ENCODE results near the gene RAB14. TPM values are rescaled to one million over a fixed set of nuclear protein-coding genes. Genes with fewer than 3 reads are reported as not detected.
"Not testable (repeated sequence)": the region's sequence is repeated elsewhere in the genome, so short reads cannot be mapped to it uniquely, and the experiment has no call there.

The RAB14 gene
- total RNA-seq, 1 experiment from 2014 or later: 48.6 TPM

GRCh38 chr9:121138973-121139372, 62.7 kb downstream of the RAB14 start:
- DNase-seq: peak in 1 of 2 experiments; percentile 15
- peaks cover 58% of the 10 kb centered on the region for H3K36me3 ChIP-seq
- no peak overlapping the region for H3K27ac ChIP-seq

DNA sequence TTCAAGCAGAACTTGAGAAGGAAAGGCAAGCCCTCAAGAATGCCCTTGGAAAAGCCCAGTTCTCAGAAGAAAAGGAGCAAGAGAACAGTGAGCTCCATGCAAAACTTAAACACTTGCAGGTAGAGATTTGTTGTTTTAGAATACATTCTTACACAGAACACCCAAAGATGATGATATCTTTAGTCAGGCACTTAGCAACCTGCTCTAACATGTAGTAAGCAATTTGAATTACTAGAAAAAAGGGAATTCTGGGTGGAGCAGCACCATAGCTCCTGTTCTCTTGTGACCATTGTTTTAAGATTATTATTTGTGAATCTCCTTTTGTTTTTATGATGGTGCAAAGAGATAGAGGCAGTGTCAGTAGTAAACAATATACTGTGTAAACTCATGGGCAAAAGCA, 63.1 kb downstream of the RAB14 start:
- Histone ChIP-seq H3K36me3 (peaks cover 57% of the 10 kb centered on the region), H3K27ac (no peak overlapping the region), H3K9me3 (replicated peaks) (no peaks in the 10 kb centered on the region), H3K4me3 (no peak overlapping the region), H3K27me3 (no peaks in the 10 kb centered on the region), H3K4me1 (peaks cover 17% of the 10 kb centered on the region)
- DNase-seq: no peak

More at GRCh38 chr9:121138973-121139372, 62.7 kb downstream of the RAB14 start:
- Histone ChIP-seq H3K9me3 (replicated peaks) (no peaks in the 10 kb centered on the region), H3K27me3 (no peaks in the 10 kb centered on the region), H3K4me3 (no peak overlapping the region), H3K4me1 (peaks cover 17% of the 10 kb centered on the region)

GRCh38 chr9:121135642-121136041, 66.0 kb downstream of the RAB14 start:
- Histone ChIP-seq H3K9me3 (replicated peaks) (no peaks in the 10 kb centered on the region), H3K36me3 (peaks cover 56% of the 10 kb centered on the region), H3K27ac (no peak overlapping the region), H3K27me3 (no peaks in the 10 kb centered on the region), H3K4me1 (peaks cover 17% of the 10 kb centered on the region), H3K4me3 (no peak overlapping the region)
- no peak for DNase-seq

GRCh38 chr9:121133104-121133816, 68.4 kb downstream of the RAB14 start:
- peaks cover 10% of the 10 kb centered on the region for H3K9me3 ChIP-seq (replicated peaks)
- DNase-seq: no peak
- H3K4me1 ChIP-seq: peaks cover 4% of the 10 kb centered on the region
- H3K4me3 ChIP-seq: no peak overlapping the region
- H3K36me3 ChIP-seq: peaks cover 48% of the 10 kb centered on the region
- H3K27me3 ChIP-seq: no peaks in the 10 kb centered on the region
- no peak overlapping the region for H3K27ac ChIP-seq

- H3K27me3 ChIP-seq, H3K27ac ChIP-seq, H3K4me3 ChIP-seq, H3K4me1 ChIP-seq, DNase-seq: not testable (repeated sequence)
- H3K36me3 ChIP-seq: peaks cover 44% of the 10 kb centered on the region
- H3K9me3 ChIP-seq (replicated peaks): peaks cover 14% of the 10 kb centered on the region
Observed at GRCh38 chr9:121129384-121129783, 72.3 kb downstream of the RAB14 start.

Other genes with a start within 250 kb of the RAB14 start
- gene C5, start 151.6 kb downstream of the RAB14 start, total RNA-seq (2014; rRNA removed; shearing (Covaris generic)): 2.6 and 3.0 TPM in 2 replicates
- 32.8 and 40.6 TPM in 2 replicates for gene CNTRL, start 126.9 kb downstream of the RAB14 start, total RNA-seq (2014; rRNA removed; shearing (Covaris generic))
- 43.4 and 44.1 TPM in 2 replicates for gene GSN, start 66.3 kb upstream of the RAB14 start, total RNA-seq (2014; rRNA removed; shearing (Covaris generic))
- gene STOM, start 168.4 kb upstream of the RAB14 start, total RNA-seq (2014; rRNA removed; shearing (Covaris generic)): 31.6 and 32.8 TPM in 2 replicates